ENCODE data around the gene CADM1.

CADM1 gene

GRCh38 chr11:115421352-115421991, 82.7 kb downstream of the CADM1 start:
- DNase-seq (ENCODE audit: low spot score) (no peak), ATAC-seq (ENCODE audit: low read depth) (no peak)
- TF ChIP-seq CTCF (IDR thresholded peaks at IDR 0.05; ENCODE audit: poor library complexity, severe bottlenecking): no peak
- Histone ChIP-seq H3K4me3 (ENCODE audit: severe bottlenecking) (no peak overlapping the region), H3K9me3 (ENCODE audit: severe bottlenecking) (no peaks in the 10 kb centered on the region), H3K27me3 (ENCODE audit: insufficient read depth, poor library complexity, severe bottlenecking) (no peaks in the 10 kb centered on the region), H3K27ac (ENCODE audit: poor library complexity, severe bottlenecking) (no peak overlapping the region), H3K4me1 (ENCODE audit: insufficient read depth, poor library complexity, severe bottlenecking) (no peaks in the 10 kb centered on the region), H3K36me3 (ENCODE audit: low read depth) (no peaks in the 10 kb centered on the region)

GRCh38 chr11:115420505-115420904, 83.7 kb downstream of the CADM1 start:
- no peaks in the 10 kb centered on the region for H3K36me3 ChIP-seq (ENCODE audit: low read depth)
- ATAC-seq (ENCODE audit: low read depth): no peak
- no peak overlapping the region for H3K4me3 ChIP-seq (ENCODE audit: severe bottlenecking)
- no peak for DNase-seq (ENCODE audit: low spot score)
- H3K4me1 ChIP-seq (ENCODE audit: insufficient read depth, poor library complexity, severe bottlenecking): no peaks in the 10 kb centered on the region
- H3K9me3 ChIP-seq (ENCODE audit: severe bottlenecking): no peaks in the 10 kb centered on the region
- no peaks in the 10 kb centered on the region for H3K27me3 ChIP-seq (ENCODE audit: insufficient read depth, poor library complexity, severe bottlenecking)
- no peak for TF ChIP-seq CTCF (IDR thresholded peaks at IDR 0.05; ENCODE audit: poor library complexity, severe bottlenecking)
- no peak overlapping the region for H3K27ac ChIP-seq (ENCODE audit: poor library complexity, severe bottlenecking)

- Histone ChIP-seq H3K36me3 (ENCODE audit: low read depth) (no peaks in the 10 kb centered on the region), H3K4me3 (ENCODE audit: severe bottlenecking) (no peak overlapping the region), H3K27me3 (ENCODE audit: insufficient read depth, poor library complexity, severe bottlenecking) (no peaks in the 10 kb centered on the region), H3K9me3 (ENCODE audit: severe bottlenecking) (no peaks in the 10 kb centered on the region), H3K4me1 (ENCODE audit: insufficient read depth, poor library complexity, severe bottlenecking) (no peaks in the 10 kb centered on the region), H3K27ac (ENCODE audit: poor library complexity, severe bottlenecking) (no peak overlapping the region)
- DNase-seq (ENCODE audit: low spot score) (no peak), ATAC-seq (ENCODE audit: low read depth) (no peak)
- no peak for TF ChIP-seq CTCF (IDR thresholded peaks at IDR 0.05; ENCODE audit: poor library complexity, severe bottlenecking)
Observed at GRCh38 chr11:115418626-115419025, 85.6 kb downstream of the CADM1 start.

GRCh38 chr11:115418081-115418480, 86.1 kb downstream of the CADM1 start:
- Histone ChIP-seq H3K27me3 (ENCODE audit: insufficient read depth, poor library complexity, severe bottlenecking) (no peaks in the 10 kb centered on the region), H3K4me3 (ENCODE audit: severe bottlenecking) (no peak overlapping the region), H3K27ac (ENCODE audit: poor library complexity, severe bottlenecking) (no peak overlapping the region), H3K36me3 (ENCODE audit: low read depth) (no peaks in the 10 kb centered on the region), H3K4me1 (ENCODE audit: insufficient read depth, poor library complexity, severe bottlenecking) (no peaks in the 10 kb centered on the region), H3K9me3 (ENCODE audit: severe bottlenecking) (no peaks in the 10 kb centered on the region)
- no peak for ATAC-seq (ENCODE audit: low read depth)
- no peak for DNase-seq (ENCODE audit: low spot score)
- TF ChIP-seq CTCF (IDR thresholded peaks at IDR 0.05; ENCODE audit: poor library complexity, severe bottlenecking): no peak

- no peak overlapping the region for H3K4me3 ChIP-seq (ENCODE audit: severe bottlenecking)
- H3K27me3 ChIP-seq (ENCODE audit: insufficient read depth, poor library complexity, severe bottlenecking): no peaks in the 10 kb centered on the region
- DNase-seq (ENCODE audit: low spot score) (no peak), ATAC-seq (ENCODE audit: low read depth) (no peak)
- no peaks in the 10 kb centered on the region for H3K4me1 ChIP-seq (ENCODE audit: insufficient read depth, poor library complexity, severe bottlenecking)
- TF ChIP-seq CTCF (IDR thresholded peaks at IDR 0.05; ENCODE audit: poor library complexity, severe bottlenecking): no peak
- no peaks in the 10 kb centered on the region for H3K9me3 ChIP-seq (ENCODE audit: severe bottlenecking)
- H3K36me3 ChIP-seq (ENCODE audit: low read depth): no peaks in the 10 kb centered on the region
- no peak overlapping the region for H3K27ac ChIP-seq (ENCODE audit: poor library complexity, severe bottlenecking)
Observed at GRCh38 chr11:115411120-115411519, 93.1 kb downstream of the CADM1 start.

Data from RWPE2 (cell line).